Measurements from ENCODE around the gene ELANE. TPM values are rescaled to one million over a fixed set of nuclear protein-coding genes. Genes with fewer than 3 reads are reported as not detected.

ELANE gene
- total and polyA plus RNA-seq, 2 donors (not counting 1 experiment from before 2014, with no cell fraction given): 0.48 to 0.66 TPM

- Histone ChIP-seq H3K27me3 (ENCODE audit: control insufficient read depth, insufficient read depth, low read length) (no peaks in the 10 kb centered on the region), H3K4me2 (ENCODE audit: extremely low read depth, insufficient read depth, low read length) (no peak overlapping the region), H3K9me3 (ENCODE audit: control insufficient read depth, insufficient read depth, low read depth, low read length) (no peaks in the 10 kb centered on the region), H3K27ac (ENCODE audit: insufficient read depth, low read length) (no peak overlapping the region), H3K36me3 (ENCODE audit: control insufficient read depth, insufficient read depth, low read length) (peaks cover 44% of the 10 kb centered on the region), H3K79me2 (ENCODE audit: control insufficient read depth, insufficient read depth, low read length) (peaks cover 10% of the 10 kb centered on the region), H3K4me1 (ENCODE audit: control insufficient read depth, extremely low read depth, insufficient read depth, low read length) (no peaks in the 10 kb centered on the region), H3K9ac (ENCODE audit: insufficient read depth, low read length) (no peak overlapping the region), H3K4me3 (replicated peaks in 1 of 4; ENCODE audit: control extremely low read depth in 1 of 4, insufficient read depth in 1 of 4, low read depth in 3 of 4, low read length in 4 of 4) (no peak overlapping the region), H4K20me1 (ENCODE audit: control insufficient read depth, extremely low read depth, insufficient read depth, low read length) (no peaks in the 10 kb centered on the region), H2AFZ (ENCODE audit: low read length) (no peak overlapping the region)
- TF ChIP-seq EZH2 (IDR thresholded peaks at IDR 0.05; ENCODE audit: low read length, missing control alignments): no peak
- no peak for TF ChIP-seq CTCF (conservative IDR thresholded peaks at IDR 0.05 in 1 of 2, IDR thresholded peaks at IDR 0.05 in 1 of 2; ENCODE audit: low read depth in 1 of 2, low read length in 2 of 2)
- peak; percentile 59 to 73 for DNase-seq (ENCODE audit: low read depth in 2 of 2)
These were observed 35.0 kb downstream of the ELANE start for GRCh38 chr19:887072-887471.

- no peak overlapping the region for H3K9ac ChIP-seq (ENCODE audit: insufficient read depth, low read length)
- H3K9me3 ChIP-seq (ENCODE audit: control insufficient read depth, insufficient read depth, low read depth, low read length): no peaks in the 10 kb centered on the region
- TF ChIP-seq EZH2 (IDR thresholded peaks at IDR 0.05; ENCODE audit: low read length, missing control alignments) (no peak), CTCF (conservative IDR thresholded peaks at IDR 0.05 in 1 of 2, IDR thresholded peaks at IDR 0.05 in 1 of 2; ENCODE audit: low read depth in 1 of 2, low read length in 2 of 2) (no peak)
- DNase-seq (ENCODE audit: low read depth in 2 of 2): no peak
- H2AFZ ChIP-seq (ENCODE audit: low read length): no peak overlapping the region
- peaks cover 14% of the 10 kb centered on the region for H3K79me2 ChIP-seq (ENCODE audit: control insufficient read depth, insufficient read depth, low read length)
- H3K4me1 ChIP-seq (ENCODE audit: control insufficient read depth, extremely low read depth, insufficient read depth, low read length): no peaks in the 10 kb centered on the region
- no peak overlapping the region for H3K4me2 ChIP-seq (ENCODE audit: extremely low read depth, insufficient read depth, low read length)
- peaks cover 40% of the 10 kb centered on the region for H3K36me3 ChIP-seq (ENCODE audit: control insufficient read depth, insufficient read depth, low read length)
- H3K27ac ChIP-seq (ENCODE audit: insufficient read depth, low read length): no peak overlapping the region
- no peaks in the 10 kb centered on the region for H4K20me1 ChIP-seq (ENCODE audit: control insufficient read depth, extremely low read depth, insufficient read depth, low read length)
- no peak overlapping the region for H3K4me3 ChIP-seq (replicated peaks in 1 of 4; ENCODE audit: control extremely low read depth in 1 of 4, insufficient read depth in 1 of 4, low read depth in 3 of 4, low read length in 4 of 4)
- H3K27me3 ChIP-seq (ENCODE audit: control insufficient read depth, insufficient read depth, low read length): no peaks in the 10 kb centered on the region
These were observed 35.5 kb downstream of the ELANE start for GRCh38 chr19:887599-887998.

- no peak for TF ChIP-seq EZH2 (IDR thresholded peaks at IDR 0.05; ENCODE audit: low read length, missing control alignments)
- TF ChIP-seq CTCF (conservative IDR thresholded peaks at IDR 0.05 in 1 of 2, IDR thresholded peaks at IDR 0.05 in 1 of 2; ENCODE audit: low read depth in 1 of 2, low read length in 2 of 2): no peak
- Histone ChIP-seq H3K36me3 (ENCODE audit: control insufficient read depth, insufficient read depth, low read length) (peaks cover 31% of the 10 kb centered on the region), H3K27me3 (ENCODE audit: control insufficient read depth, insufficient read depth, low read length) (no peaks in the 10 kb centered on the region), H3K79me2 (ENCODE audit: control insufficient read depth, insufficient read depth, low read length) (peaks cover 14% of the 10 kb centered on the region), H3K4me1 (ENCODE audit: control insufficient read depth, extremely low read depth, insufficient read depth, low read length) (no peaks in the 10 kb centered on the region), H3K4me3 (replicated peaks in 1 of 4; ENCODE audit: control extremely low read depth in 1 of 4, insufficient read depth in 1 of 4, low read depth in 3 of 4, low read length in 4 of 4) (no peak overlapping the region), H3K9me3 (ENCODE audit: control insufficient read depth, insufficient read depth, low read depth, low read length) (no peaks in the 10 kb centered on the region), H2AFZ (ENCODE audit: low read length) (no peak overlapping the region), H3K9ac (ENCODE audit: insufficient read depth, low read length) (no peak overlapping the region), H3K4me2 (ENCODE audit: extremely low read depth, insufficient read depth, low read length) (no peak overlapping the region), H4K20me1 (ENCODE audit: control insufficient read depth, extremely low read depth, insufficient read depth, low read length) (no peaks in the 10 kb centered on the region), H3K27ac (ENCODE audit: insufficient read depth, low read length) (no peak overlapping the region)
- no peak for DNase-seq (ENCODE audit: low read depth in 2 of 2)
These were observed 36.7 kb downstream of the ELANE start for GRCh38 chr19:888581-889385.
